ENCODE data around the gene CEPT1. TPM values are rescaled to one million over a fixed set of nuclear protein-coding genes. Genes with fewer than 3 reads are reported as not detected.

CEPT1 gene
- total RNA-seq, 1 experiment from 2014 or later = 29.3 TPM

DNA sequence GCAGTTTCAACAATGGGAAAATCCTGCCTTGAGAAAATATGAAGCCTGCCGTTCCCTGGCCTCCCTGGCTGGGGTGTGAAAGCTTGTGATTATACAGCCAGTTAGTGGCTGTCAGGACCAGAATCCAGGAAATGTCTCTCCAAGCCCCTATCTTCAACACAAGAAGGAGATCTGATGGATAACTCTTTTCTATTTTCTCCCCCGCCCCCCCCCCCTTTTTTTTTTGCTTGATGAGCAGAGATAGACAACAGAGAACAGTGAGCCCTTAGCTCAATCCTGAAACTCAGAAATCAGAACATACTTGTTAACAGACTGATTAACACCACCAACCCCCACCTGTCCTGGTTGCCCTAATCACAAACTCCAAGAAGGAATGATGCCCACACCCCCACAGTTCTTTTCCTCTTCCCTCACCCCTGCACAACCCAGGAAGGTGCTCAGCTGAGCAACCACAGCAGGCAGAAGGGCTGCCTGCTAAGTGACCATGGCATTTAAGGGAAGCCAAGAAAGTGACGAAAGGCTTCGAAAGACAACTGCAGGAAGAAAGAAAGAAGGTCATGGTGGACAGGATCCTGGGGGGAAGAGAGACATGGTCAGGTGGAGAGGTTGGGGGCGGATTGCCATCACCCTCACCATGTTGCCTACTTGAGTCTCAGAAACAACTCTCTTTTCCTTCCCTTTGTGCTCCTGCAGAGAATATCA is 72.8 kb downstream of the CEPT1 start:
- peaks cover 7% of the 10 kb centered on the region for H3K27me3 Mint-ChIP-seq (ENCODE audit: low read depth)
- ATAC-seq (no peak), DNase-seq (ENCODE audit: low spot score) (no peak)
- ChIA-PET CTCF (interaction anchor here (0.6 to 3.1 kb wide), 4 partner anchors 10 to 133 kb away, joined by 3 to 17 read pairs (median 6); no protein-coding TSS in a partner anchor), POLR2A (no interaction called here)
- H3K27ac Mint-ChIP-seq = no peak overlapping the region
- H3K4me3 Mint-ChIP-seq = no peak overlapping the region
- H3K36me3 Mint-ChIP-seq = no peaks in the 10 kb centered on the region
- TF ChIP-seq SMAD3 (CRISPR knock-in tag; IDR thresholded peaks at IDR 0.05; ENCODE audit: borderline replicate concordance) (no peak), E2F5 (CRISPR knock-in tag; IDR thresholded peaks at IDR 0.05) (no peak), ZNF423 (CRISPR knock-in tag; IDR thresholded peaks at IDR 0.05) (no peak), TEAD4 (CRISPR knock-in tag; IDR thresholded peaks at IDR 0.05) (no peak), ZNF281 (CRISPR knock-in tag; IDR thresholded peaks at IDR 0.05) (no peak), JAZF1 (CRISPR knock-in tag; IDR thresholded peaks at IDR 0.05) (no peak)
- peaks cover 10% of the 10 kb centered on the region; the same call in 1 of the 2 replicates for H3K9me3 Mint-ChIP-seq
- peaks cover 58% of the 10 kb centered on the region for H3K4me1 Mint-ChIP-seq

DNA sequence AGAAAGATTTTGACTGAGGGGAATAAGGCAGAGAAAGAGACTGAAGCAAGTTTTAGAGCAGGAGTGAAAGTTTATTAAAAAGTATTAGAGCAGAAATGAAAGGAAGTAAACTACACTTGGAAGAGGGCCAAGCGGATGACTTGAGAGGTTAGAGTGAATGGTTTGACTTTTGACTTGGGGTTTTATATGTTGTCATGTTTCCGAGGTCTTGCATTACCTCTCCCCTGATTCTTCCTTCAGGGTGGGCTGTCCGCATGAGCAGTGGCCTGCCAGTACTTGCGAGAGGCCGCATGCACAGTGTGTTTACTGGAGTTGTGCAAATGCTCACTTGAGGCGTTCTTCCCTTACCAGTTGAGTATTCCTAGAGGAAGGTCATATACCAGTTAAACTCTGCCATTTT is 73.4 kb downstream of the CEPT1 start:
- TF ChIP-seq KAT7 (CRISPR knock-in tag; IDR thresholded peaks at IDR 0.05; ENCODE audit: borderline replicate concordance) (no peak), GTF2I (CRISPR knock-in tag; conservative IDR thresholded peaks at IDR 0.05) (no peak), ATF3 (CRISPR knock-in tag; conservative IDR thresholded peaks at IDR 0.05) (no peak), ZNF219 (CRISPR knock-in tag; IDR thresholded peaks at IDR 0.05; ENCODE audit: borderline replicate concordance) (no peak), GABPB1 (CRISPR knock-in tag; IDR thresholded peaks at IDR 0.05) (no peak), ARID4B (CRISPR knock-in tag; IDR thresholded peaks at IDR 0.05; ENCODE audit: borderline replicate concordance) (no peak), JUN (CRISPR knock-in tag; IDR thresholded peaks at IDR 0.05) (no peak), ZNF263 (CRISPR knock-in tag; IDR thresholded peaks at IDR 0.05; ENCODE audit: low read depth) (no peak), NR3C1 (CRISPR knock-in tag; conservative IDR thresholded peaks at IDR 0.05; ENCODE audit: low read depth) (no peak), ERG (CRISPR knock-in tag; IDR thresholded peaks at IDR 0.05) (no peak), FOXP1 (CRISPR knock-in tag; IDR thresholded peaks at IDR 0.05; ENCODE audit: borderline replicate concordance) (no peak), SP1 (CRISPR knock-in tag; conservative IDR thresholded peaks at IDR 0.05) (no peak), FOXJ3 (CRISPR knock-in tag; IDR thresholded peaks at IDR 0.05; ENCODE audit: borderline replicate concordance) (no peak), ZNF232 (CRISPR knock-in tag; IDR thresholded peaks at IDR 0.05) (no peak), MXD4 (CRISPR knock-in tag; IDR thresholded peaks at IDR 0.05; ENCODE audit: borderline replicate concordance) (no peak), E2F5 (CRISPR knock-in tag; IDR thresholded peaks at IDR 0.05) (no peak)
- TF ChIP-seq, protein P1, sequence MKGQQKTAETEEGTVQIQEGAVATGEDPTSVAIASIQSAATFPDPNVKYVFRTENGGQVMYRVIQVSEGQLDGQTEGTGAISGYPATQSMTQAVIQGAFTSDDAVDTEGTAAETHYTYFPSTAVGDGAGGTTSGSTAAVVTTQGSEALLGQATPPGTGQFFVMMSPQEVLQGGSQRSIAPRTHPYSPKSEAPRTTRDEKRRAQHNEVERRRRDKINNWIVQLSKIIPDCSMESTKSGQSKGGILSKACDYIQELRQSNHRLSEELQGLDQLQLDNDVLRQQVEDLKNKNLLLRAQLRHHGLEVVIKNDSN (CRISPR knock-in tag; IDR thresholded peaks at IDR 0.05) = no peak
- no peaks in the 10 kb centered on the region for H3K36me3 Mint-ChIP-seq
- ChIA-PET POLR2A (no interaction called here), CTCF (interaction anchor here (1.7 to 3.1 kb wide), 2 partner anchors 10 to 11 kb away, joined by 5 to 17 read pairs; no protein-coding TSS in a partner anchor)
- ATAC-seq (no peak), DNase-seq (ENCODE audit: low spot score) (no peak)
- no peak overlapping the region for H3K4me3 Mint-ChIP-seq
- H3K27me3 Mint-ChIP-seq (ENCODE audit: low read depth) = peaks cover 7% of the 10 kb centered on the region; the same call in 1 of the 2 replicates
- peaks cover 57% of the 10 kb centered on the region for H3K4me1 Mint-ChIP-seq
- H3K27ac Mint-ChIP-seq = no peak overlapping the region; the same call in 1 of the 2 replicates
- peaks cover 13% of the 10 kb centered on the region; the same call in 1 of the 2 replicates for H3K9me3 Mint-ChIP-seq
